Stimulated activated CD8-positive, alpha-beta memory T cell treated with anti-CD3 and anti-CD28 coated beads, Interleukin-7, amount 100 ng/mL, for 24 hours (primary cell): ENCODE measurements around the gene TRIP6.
"Not testable (repeated sequence)": the region's sequence is repeated elsewhere in the genome, so short reads cannot be mapped to it uniquely, and the experiment has no call there.

Experiments used
- DNase-seq: peaks from one replicate; pipeline ENCODE4 v3.0.0-alpha.2; 2020; ENCODE audit warnings: low read depth

TRIP6 gene

GRCh38 chr7:100837099-100837836 lies 29.9 kb upstream of the TRIP6 start:
- DNase-seq: peak; percentile 61

DNA sequence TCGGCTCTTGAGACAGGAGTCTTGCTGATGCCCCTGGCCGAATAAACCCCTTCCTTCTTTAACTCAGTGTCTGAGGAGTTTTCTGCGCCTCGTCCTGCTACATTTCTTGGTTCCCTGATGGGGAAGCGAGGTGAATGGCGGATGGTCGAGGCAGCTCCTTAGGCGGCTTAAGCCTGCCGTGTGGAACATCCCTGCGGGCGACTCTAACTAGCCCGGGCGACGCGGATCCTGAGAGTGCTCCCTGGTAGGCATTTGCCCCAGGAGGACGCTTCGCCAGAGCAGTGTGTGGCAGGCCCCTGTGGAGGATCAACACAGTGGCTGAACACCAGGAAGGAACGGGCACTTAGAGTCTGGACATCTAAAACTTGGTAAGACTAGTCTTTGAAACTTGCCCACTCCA lies 27.8 kb upstream of the TRIP6 start:
- no peak for DNase-seq

- DNase-seq: no peak
These were observed 26.6 kb upstream of the TRIP6 start for GRCh38 chr7:100840470-100841100.

- DNase-seq: no peak
These were observed 19.8 kb upstream of the TRIP6 start for GRCh38 chr7:100847360-100847759.

- peak; percentile 74 for DNase-seq
These were observed 14.9 kb upstream of the TRIP6 start, which contains the start of gene SLC12A9 for GRCh38 chr7:100852048-100852872. Gene SLC12A9, plus strand, starts transcription at chr7:100852713. Its CDS starts 1,485 bp downstream, at chr7:100854198.

- no peak for DNase-seq
These were observed 12.9 kb upstream of the TRIP6 start for GRCh38 chr7:100854146-100854895.

DNA sequence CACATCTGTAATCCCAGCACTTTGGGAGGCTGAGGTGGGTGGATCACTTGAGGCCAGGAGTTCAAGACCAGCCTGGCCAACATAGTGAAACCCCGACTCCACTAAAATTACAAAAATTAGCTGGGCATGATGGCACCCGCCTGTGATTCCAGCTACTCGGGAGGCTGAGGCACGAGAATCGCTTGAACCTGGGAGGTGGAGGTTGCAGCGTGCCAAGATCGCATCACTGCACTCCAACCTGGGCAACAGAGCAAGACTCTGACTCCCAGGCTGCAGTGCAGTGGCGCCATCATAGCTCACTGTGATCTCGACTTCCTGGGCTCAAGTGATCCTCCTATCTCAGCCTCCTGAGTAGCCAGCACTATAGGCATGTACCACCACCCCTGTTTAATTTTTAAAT lies 12.3 kb upstream of the TRIP6 start:
- not testable (repeated sequence) for DNase-seq

DNA sequence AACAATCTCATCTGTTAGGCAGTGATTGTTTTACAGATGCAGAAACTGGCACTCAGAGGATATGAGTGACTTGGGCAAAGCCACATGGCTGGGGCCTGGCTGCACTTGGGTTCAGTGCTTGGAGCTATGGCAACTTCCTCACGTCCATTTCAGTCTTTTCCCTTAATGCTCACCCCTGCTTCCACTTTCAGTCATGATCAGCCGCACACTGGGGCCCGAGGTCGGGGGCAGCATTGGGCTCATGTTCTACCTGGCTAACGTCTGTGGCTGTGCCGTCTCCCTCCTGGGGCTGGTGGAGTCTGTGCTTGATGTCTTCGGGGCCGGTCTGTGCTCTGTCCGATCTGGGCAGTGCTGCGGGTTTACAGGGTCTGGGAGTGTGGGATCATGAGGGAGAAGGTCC lies 11.7 kb upstream of the TRIP6 start:
- DNase-seq: no peak

GRCh38 chr7:100856871-100857282 lies 10.3 kb upstream of the TRIP6 start:
- no peak for DNase-seq

- DNase-seq: no peak
These were observed 7.3 kb upstream of the TRIP6 start for GRCh38 chr7:100859856-100860255.

DNA sequence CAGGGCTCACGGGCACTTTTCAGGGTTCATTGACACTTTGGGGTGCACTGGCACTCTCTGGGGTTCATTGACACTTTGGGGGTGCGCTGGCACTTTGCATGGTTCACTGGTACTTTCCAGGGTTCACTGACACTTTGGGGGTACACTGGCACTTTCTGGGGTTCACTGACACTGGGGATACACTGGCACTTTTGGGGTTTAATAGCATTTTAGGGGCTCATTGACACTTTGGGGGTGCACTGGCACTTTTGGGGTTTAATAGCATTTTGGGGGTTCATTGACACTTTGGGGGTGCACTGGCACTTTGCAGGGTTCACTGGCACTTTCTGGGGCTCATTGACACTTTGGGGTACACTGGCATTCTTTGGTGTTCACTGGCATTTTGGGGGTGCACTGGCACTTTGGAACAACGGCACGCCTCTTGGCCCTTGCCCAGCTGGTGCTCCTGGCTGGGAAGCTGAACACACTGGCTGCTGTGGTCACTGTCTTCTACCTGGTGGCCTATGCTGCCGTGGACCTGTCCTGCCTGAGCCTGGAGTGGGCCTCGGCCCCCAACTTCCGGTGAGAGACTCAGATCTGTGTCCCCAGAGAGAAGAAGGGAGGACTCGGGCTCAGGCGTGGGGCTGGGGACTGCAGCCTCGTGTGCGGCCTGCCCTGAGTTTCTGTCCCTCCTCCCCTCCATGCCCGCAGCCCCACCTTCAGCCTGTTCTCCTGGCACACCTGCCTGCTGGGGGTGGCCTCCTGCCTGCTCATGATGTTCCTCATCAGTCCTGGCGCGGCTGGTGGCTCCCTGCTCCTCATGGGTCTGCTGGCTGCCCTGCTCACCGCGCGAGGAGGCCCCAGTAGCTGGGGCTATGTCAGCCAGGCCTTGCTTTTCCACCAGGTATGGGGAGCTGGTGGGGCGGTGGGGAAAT lies 6.2 kb upstream of the TRIP6 start:
- DNase-seq: no peak

GRCh38 chr7:100861616-100861985 lies 5.6 kb upstream of the TRIP6 start:
- no peak for DNase-seq

- no peak for DNase-seq
These were observed 3.7 kb upstream of the TRIP6 start for GRCh38 chr7:100863406-100863950.

GRCh38 chr7:100864263-100864845 lies 2.8 kb upstream of the TRIP6 start:
- no peak for DNase-seq

DNA sequence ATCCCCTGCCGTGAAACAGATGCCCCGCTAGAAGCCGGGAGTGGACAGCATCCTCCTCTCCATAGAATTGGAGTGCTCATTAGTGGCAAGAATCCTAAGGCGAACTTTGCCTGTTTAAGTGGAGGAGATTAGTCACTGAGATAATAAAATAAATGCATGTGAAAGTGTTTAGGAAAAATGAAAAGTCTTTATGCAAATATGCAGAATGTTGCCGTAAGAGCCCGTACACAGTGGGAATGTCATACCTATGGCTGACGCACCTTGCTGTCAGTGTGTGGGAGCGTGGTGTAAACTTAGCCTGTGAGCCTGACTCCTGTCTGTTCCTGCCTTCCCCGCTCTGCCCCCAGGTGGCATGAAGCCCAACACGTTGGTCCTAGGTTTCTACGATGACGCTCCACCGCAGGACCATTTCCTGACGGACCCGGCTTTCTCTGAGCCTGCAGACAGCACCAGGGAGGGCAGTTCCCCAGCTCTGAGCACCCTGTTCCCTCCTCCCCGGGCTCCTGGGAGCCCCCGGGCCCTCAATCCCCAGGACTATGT lies 1.7 kb upstream of the TRIP6 start:
- DNase-seq: no peak

- DNase-seq: no peak
These were observed 1.1 kb upstream of the TRIP6 start for GRCh38 chr7:100865938-100866728.

DNA sequence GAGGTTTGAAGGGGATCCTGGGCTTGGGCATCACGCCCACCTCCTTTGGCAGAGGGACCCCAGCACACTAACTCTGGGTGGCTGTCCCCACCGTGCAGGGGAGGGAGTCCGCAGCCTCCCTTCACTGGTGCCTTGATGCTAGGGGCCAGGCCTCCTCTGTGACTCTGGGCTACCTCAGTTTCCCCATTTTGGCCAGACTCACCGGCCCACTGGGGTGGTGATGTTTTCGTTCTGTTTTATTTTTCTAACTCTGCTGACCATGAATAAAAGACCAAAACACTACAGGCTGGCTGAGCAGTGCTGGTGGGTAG lies 503 bp upstream of the TRIP6 start:
- no peak for DNase-seq

DNA sequence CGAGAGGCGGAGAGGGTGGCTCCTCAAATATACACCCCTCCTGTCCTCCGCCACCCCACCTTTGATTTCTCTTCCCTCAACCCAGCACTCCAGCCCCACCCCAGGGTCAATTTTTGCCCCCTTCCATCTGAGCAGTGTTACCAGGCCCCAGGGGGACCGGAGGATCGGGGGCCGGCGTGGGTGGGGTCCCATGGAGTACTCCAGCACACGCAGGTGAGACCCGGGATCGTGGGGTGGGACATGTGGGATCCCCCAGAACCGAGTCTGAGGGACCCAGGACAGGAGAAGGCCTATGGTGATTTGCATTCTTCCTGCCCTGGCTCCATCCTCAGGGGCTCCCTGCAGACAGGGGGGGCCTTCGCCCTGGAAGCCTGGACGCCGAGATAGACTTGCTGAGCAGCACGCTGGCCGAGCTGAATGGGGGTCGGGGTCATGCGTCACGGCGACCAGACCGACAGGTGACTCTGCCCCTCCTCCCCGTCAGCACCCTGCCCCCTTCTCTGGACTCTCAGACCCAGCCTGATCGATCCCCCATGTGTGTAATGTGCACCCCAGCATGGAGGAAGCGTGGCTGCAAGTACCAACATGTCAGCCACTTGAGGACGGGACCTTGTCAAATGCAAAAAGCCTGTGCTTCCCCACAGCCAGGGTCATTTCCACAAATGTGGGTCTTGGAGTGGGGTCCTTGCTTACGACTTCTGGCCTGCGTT lies 744 bp downstream of the TRIP6 start:
- no peak for DNase-seq
